HEK293 (cell line): ENCODE results near the gene NEGR1.

Experiments
- CTCF ChIA-PET: fragments of 350-600 bp; formaldehyde crosslinking; extraction: SDS; loops from one replicate; lab custom pipeline; 2021; ENCODE audit warnings: antibody characterized with exemption; lab: Yijun Ruan, JAX
- POLR2A ChIA-PET: fragments of 300-600 bp; formaldehyde crosslinking; extraction: SDS; loops from one replicate; lab custom pipeline; 2020; ENCODE audit warnings: antibody characterized with exemption, inconsistent platforms; lab: Yijun Ruan, JAX
- H3K27ac ChIP-seq: fragments of 200-500 bp; sonication (Bioruptor generic); 2 replicates; pipeline ENCODE4 v1.5.1; 2014; ENCODE audit warnings: low read depth, low read length, control low read depth, inconsistent platforms; ENCODE audit errors: extremely low read depth
- H3K36me3 ChIP-seq, 2 experiments: fragments of 200-500 bp in 1 of 2; sonication (Bioruptor generic) in 1 of 2; 1 replicate in 1 of 2; 2 replicates in 1 of 2; pipeline ENCODE4 v1.5.1; 2014 to 2017; ENCODE audit warnings: inconsistent platforms in 2 of 2, low read length in 2 of 2; ENCODE audit not compliant: control insufficient read depth in 2 of 2, insufficient read depth in 1 of 2
- H3K4me1 ChIP-seq: fragments of 200-500 bp; sonication (Bioruptor generic); 2 replicates; pipeline ENCODE4 v1.5.1; 2014; ENCODE audit warnings: mild to moderate bottlenecking, low read length, inconsistent platforms; ENCODE audit not compliant: control insufficient read depth, insufficient read depth
- H3K4me3 ChIP-seq: 2 replicates; pipeline ENCODE4 v1.5.1; 2011; ENCODE audit warnings: low read depth, mild to moderate bottlenecking, control low read depth, low read length, moderate library complexity
- H3K9me3 ChIP-seq: fragments of 200-500 bp; sonication (Bioruptor generic); 2 replicates; pipeline ENCODE4 v1.5.1; 2014; ENCODE audit warnings: low read depth, low read length, inconsistent platforms; ENCODE audit not compliant: control insufficient read depth, insufficient read depth
- BCL11A ChIP-seq: fragments of 450-650 bp; formaldehyde crosslinking; IDR thresholded peaks from 2 replicates; pipeline ENCODE4 v1.5.1; 2016; ENCODE audit warnings: low read depth, missing biosample characterization, missing genetic modification characterization
- GFI1B ChIP-seq: fragments of 450-650 bp; formaldehyde crosslinking; IDR thresholded peaks from 2 replicates; pipeline ENCODE4 v1.5.1; 2016; ENCODE audit warnings: missing biosample characterization, missing genetic modification characterization
- GLIS1 ChIP-seq: fragments of 450-650 bp; formaldehyde crosslinking; IDR thresholded peaks from 2 replicates; pipeline ENCODE4 v1.5.1; 2016; ENCODE audit warnings: missing biosample characterization, missing genetic modification characterization
- GLIS2 ChIP-seq: fragments of 450-650 bp; formaldehyde crosslinking; IDR thresholded peaks from 2 replicates; pipeline ENCODE4 v1.5.1; 2016; ENCODE audit warnings: missing biosample characterization, missing genetic modification characterization
- HOXD13 ChIP-seq: sonication (generic); formaldehyde crosslinking; IDR thresholded peaks from 2 replicates; pipeline ENCODE4 v1.8.0; 2022; ENCODE audit warnings: missing genetic modification reagents, borderline replicate concordance
- KLF10 ChIP-seq: fragments of 450-650 bp; IDR thresholded peaks from 2 replicates; pipeline ENCODE4 v1.5.1; 2018; ENCODE audit warnings: missing biosample characterization, mild to moderate bottlenecking, missing genetic modification characterization
- KLF9 ChIP-seq: fragments of 450-650 bp; formaldehyde crosslinking; IDR thresholded peaks from 2 replicates; pipeline ENCODE4 v1.5.1; 2016; ENCODE audit warnings: missing biosample characterization, missing genetic modification characterization, low read depth
- MYNN ChIP-seq: fragments of 450-650 bp; formaldehyde crosslinking; IDR thresholded peaks from 2 replicates; pipeline ENCODE4 v1.5.1; 2016; ENCODE audit warnings: missing biosample characterization, missing genetic modification characterization, borderline replicate concordance
- PRDM4 ChIP-seq: fragments of 450-650 bp; formaldehyde crosslinking; IDR thresholded peaks from 2 replicates; pipeline ENCODE4 v1.5.1; 2017; ENCODE audit warnings: missing biosample characterization, missing genetic modification characterization
- SP7 ChIP-seq: fragments of 450-650 bp; formaldehyde crosslinking; IDR thresholded peaks from 2 replicates; pipeline ENCODE4 v1.5.1; 2016; ENCODE audit warnings: missing biosample characterization, missing genetic modification characterization
- ZNF114 ChIP-seq: fragments of 450-650 bp; formaldehyde crosslinking; IDR thresholded peaks from 2 replicates; pipeline ENCODE4 v1.5.0; 2017; ENCODE audit warnings: missing biosample characterization, missing genetic modification characterization
- ZNF133 ChIP-seq: fragments of 450-650 bp; formaldehyde crosslinking; IDR thresholded peaks from 2 replicates; pipeline ENCODE4 v1.5.1; 2016; ENCODE audit warnings: missing biosample characterization, missing genetic modification characterization
- ZNF138 ChIP-seq: fragments of 450-650 bp; formaldehyde crosslinking; IDR thresholded peaks from 2 replicates; pipeline ENCODE4 v1.5.1; 2016; ENCODE audit warnings: missing biosample characterization, missing genetic modification characterization, borderline replicate concordance
- ZNF19 ChIP-seq: fragments of 450-650 bp; formaldehyde crosslinking; IDR thresholded peaks from 2 replicates; pipeline ENCODE4; 2016; ENCODE audit warnings: missing biosample characterization, missing genetic modification characterization, low read depth
- ZNF24 ChIP-seq: fragments of 450-650 bp; formaldehyde crosslinking; IDR thresholded peaks from 2 replicates; pipeline ENCODE4 v1.5.1; 2016; ENCODE audit warnings: missing biosample characterization, missing genetic modification characterization
- ZNF266 ChIP-seq: fragments of 450-650 bp; formaldehyde crosslinking; IDR thresholded peaks from 2 replicates; pipeline ENCODE4 v1.5.1; 2016; ENCODE audit warnings: missing biosample characterization, missing genetic modification characterization, low read depth
- ZNF292 ChIP-seq: fragments of 450-650 bp; formaldehyde crosslinking; IDR thresholded peaks from 2 replicates; pipeline ENCODE4 v1.5.1; 2016; ENCODE audit warnings: low read depth, missing biosample characterization, missing genetic modification characterization, borderline replicate concordance
- ZNF324 ChIP-seq: fragments of 450-650 bp; formaldehyde crosslinking; IDR thresholded peaks from 2 replicates; pipeline ENCODE4 v1.5.1; 2016; ENCODE audit warnings: missing biosample characterization, missing genetic modification characterization
- ZNF354C ChIP-seq: fragments of 450-650 bp; formaldehyde crosslinking; IDR thresholded peaks from 2 replicates; pipeline ENCODE4 v1.5.1; 2016; ENCODE audit warnings: missing biosample characterization, missing genetic modification characterization, low read depth, borderline replicate concordance
- ZNF366 ChIP-seq: fragments of 450-650 bp; formaldehyde crosslinking; conservative IDR thresholded peaks from 2 replicates; pipeline ENCODE4 v1.5.1; 2016; ENCODE audit warnings: missing biosample characterization, missing genetic modification characterization
- ZNF391 ChIP-seq: fragments of 450-650 bp; formaldehyde crosslinking; IDR thresholded peaks from 2 replicates; pipeline ENCODE4 v1.5.1; 2016; ENCODE audit warnings: low read depth, missing biosample characterization, missing genetic modification characterization, borderline replicate concordance
- ZNF544 ChIP-seq: fragments of 450-650 bp; formaldehyde crosslinking; IDR thresholded peaks from 2 replicates; pipeline ENCODE4 v1.5.0; 2017; ENCODE audit warnings: missing biosample characterization, missing genetic modification characterization
- ZNF624 ChIP-seq: fragments of 450-650 bp; formaldehyde crosslinking; IDR thresholded peaks from 2 replicates; pipeline ENCODE4 v1.5.1; 2017; ENCODE audit warnings: missing biosample characterization, missing genetic modification characterization
- ZNF629 ChIP-seq: fragments of 450-650 bp; formaldehyde crosslinking; IDR thresholded peaks from 2 replicates; pipeline ENCODE4 v1.5.1; 2017; ENCODE audit warnings: missing biosample characterization, missing genetic modification characterization
- ZNF639 ChIP-seq: fragments of 450-650 bp; formaldehyde crosslinking; IDR thresholded peaks from 2 replicates; pipeline ENCODE4 v1.5.1; 2016; ENCODE audit warnings: missing biosample characterization, missing genetic modification characterization
- ZNF747 ChIP-seq: fragments of 450-650 bp; formaldehyde crosslinking; IDR thresholded peaks from 2 replicates; pipeline ENCODE4 v1.5.1; 2016; ENCODE audit warnings: missing biosample characterization, missing genetic modification characterization
- ZNF76 ChIP-seq: fragments of 450-650 bp; formaldehyde crosslinking; IDR thresholded peaks from 2 replicates; pipeline ENCODE4; 2016; ENCODE audit warnings: low read depth, missing biosample characterization, missing genetic modification characterization, borderline replicate concordance
- ZNF776 ChIP-seq: fragments of 450-650 bp; formaldehyde crosslinking; IDR thresholded peaks from 2 replicates; pipeline ENCODE4 v1.5.0; 2017; ENCODE audit warnings: missing biosample characterization, missing genetic modification characterization, borderline replicate concordance
- ZNF777 ChIP-seq: fragments of 450-650 bp; formaldehyde crosslinking; IDR thresholded peaks from 2 replicates; pipeline ENCODE4 v1.5.1; 2017; ENCODE audit warnings: missing biosample characterization, missing genetic modification characterization, borderline replicate concordance
- ZNF830 ChIP-seq: fragments of 450-650 bp; IDR thresholded peaks from 2 replicates; pipeline ENCODE4 v1.5.0; 2018; ENCODE audit warnings: missing biosample characterization, missing genetic modification characterization, low read depth, mild to moderate bottlenecking, moderate library complexity
- ZSCAN4 ChIP-seq: fragments of 450-650 bp; formaldehyde crosslinking; IDR thresholded peaks from 2 replicates; pipeline ENCODE4 v1.5.1; 2017; ENCODE audit warnings: missing biosample characterization, missing genetic modification characterization

The NEGR1 gene

GRCh38 chr1:72280711-72281110, 1.6 kb downstream of the NEGR1 start:
- no peaks in the 10 kb centered on the region for H3K36me3 ChIP-seq
- H3K27ac ChIP-seq, result no peak overlapping the region
- TF ChIP-seq SP7 (no peak), ZSCAN4 (no peak), ZNF266 (no peak)
- 0 out of 2 replicates have a peak, but pooled peaks cover 2% of the 10 kb centered on the region for H3K4me1 ChIP-seq
- POLR2A ChIA-PET, result no interaction called here
- no peak overlapping the region for H3K4me3 ChIP-seq
- no peaks in the 10 kb centered on the region for H3K9me3 ChIP-seq
- CTCF ChIA-PET, result no interaction called here

GRCh38 chr1:72280131-72280530, 2.2 kb downstream of the NEGR1 start:
- no peaks in the 10 kb centered on the region for H3K36me3 ChIP-seq
- ChIA-PET POLR2A (no interaction called here), CTCF (no interaction called here)
- no peak overlapping the region for H3K4me3 ChIP-seq
- no peak overlapping the region for H3K27ac ChIP-seq
- no peak for TF ChIP-seq ZNF747 (tag by site-specific recombination)
- TF ChIP-seq GLIS1 (tag by site-specific recombination), result no peak
- TF ChIP-seq ZNF366 (tag by site-specific recombination), result no peak
- TF ChIP-seq HOXD13 (CRISPR knock-in tag), result no peak
- TF ChIP-seq ZNF76 (tag by site-specific recombination), result no peak
- no peak for TF ChIP-seq ZNF830 (tag by site-specific recombination)
- no peak for TF ChIP-seq KLF9
- TF ChIP-seq BCL11A (tag by site-specific recombination), result no peak
- TF ChIP-seq ZNF19 (tag by site-specific recombination), result no peak
- TF ChIP-seq ZNF292 (tag by site-specific recombination), result no peak
- TF ChIP-seq, all 188 proteins: peak for 0
- H3K4me1 ChIP-seq, result 0 out of 2 replicates have a peak, but pooled peaks cover 2% of the 10 kb centered on the region
- H3K9me3 ChIP-seq, result no peaks in the 10 kb centered on the region

GRCh38 chr1:72278461-72278860, 3.9 kb downstream of the NEGR1 start:
- ChIA-PET CTCF (no interaction called here), POLR2A (no interaction called here)
- H3K4me3 ChIP-seq, result no peak overlapping the region
- H3K4me1 ChIP-seq, result no peaks in the 10 kb centered on the region
- no peak for TF ChIP-seq GFI1B (tag by site-specific recombination)
- no peak for TF ChIP-seq ZNF138
- TF ChIP-seq ZNF777 (tag by site-specific recombination), result no peak
- TF ChIP-seq ZNF133 (tag by site-specific recombination), result no peak
- TF ChIP-seq ZNF544 (tag by site-specific recombination), result no peak
- no peak for TF ChIP-seq ZNF354C (tag by site-specific recombination)
- TF ChIP-seq MYNN (tag by site-specific recombination), result no peak
- no peak for TF ChIP-seq KLF10 (tag by site-specific recombination)
- TF ChIP-seq PRDM4, result no peak
- no peak for TF ChIP-seq GLIS2
- TF ChIP-seq ZNF776 (tag by site-specific recombination), result no peak
- no peak for TF ChIP-seq ZNF324
- TF ChIP-seq ZNF24 (tag by site-specific recombination), result no peak
- TF ChIP-seq ZNF114 (tag by site-specific recombination), result no peak
- TF ChIP-seq ZNF624 (tag by site-specific recombination), result no peak
- no peak for TF ChIP-seq ZNF629 (tag by site-specific recombination)
- no peak for TF ChIP-seq ZNF639 (tag by site-specific recombination)
- no peak for TF ChIP-seq ZNF391
- no peaks in the 10 kb centered on the region for H3K9me3 ChIP-seq
- no peaks in the 10 kb centered on the region for H3K36me3 ChIP-seq
- no peak overlapping the region for H3K27ac ChIP-seq
